ENCODE measurements around the gene AP1G2. TPM values are rescaled to one million over a fixed set of nuclear protein-coding genes. Genes with fewer than 3 reads are reported as not detected.

AP1G2 gene
- total and polyA plus RNA-seq, 12 donors: 6.6 to 58.5 (median 10.8) TPM

- peaks cover 0 to 45% (median 0%) of the 10 kb centered on the region in 9 donors for H3K36me3 ChIP-seq
- H3K27me3 ChIP-seq: no peaks in the 10 kb centered on the region
- DNase-seq (no peak), ATAC-seq (no peak)
- intact Hi-C loops (cut with DNase I): loop anchor here in 4 of 10 donors (2.0 to 10.0 kb wide), 3 partner anchors 79 to 236 kb away; partner anchors contain the start of gene PABPN1 (in 4 of the 4)
- 95 to 96% methylated on average over 1 of the region's 1 CpG for WGBS, 2 donors
- H3K9me3 ChIP-seq: no peaks in the 10 kb centered on the region
- no peak overlapping the region for H3K27ac ChIP-seq
- H3K4me3 ChIP-seq: no peak overlapping the region
- no peak for TF ChIP-seq CTCF (IDR thresholded peaks at IDR 0.05)
- peaks cover 5 to 30% (median 22%) of the 10 kb centered on the region in 9 donors for H3K4me1 ChIP-seq
Observed at GRCh38 chr14:23557946-23558345, 9.6 kb downstream of the AP1G2 start.

- TF ChIP-seq CTCF (IDR thresholded peaks at IDR 0.05): no peak
- H3K4me1 ChIP-seq: peaks cover 5 to 30% (median 22%) of the 10 kb centered on the region in 9 donors
- peak overlapping the region in 2 of 10 donors; percentile 69 to 93 for H3K4me3 ChIP-seq
- H3K36me3 ChIP-seq: peaks cover 0 to 44% (median 0%) of the 10 kb centered on the region in 9 donors
- DNase-seq (no peak), ATAC-seq (no peak)
- H3K9me3 ChIP-seq: no peaks in the 10 kb centered on the region
- WGBS, 2 donors: 60 to 63% methylated on average over 2 of the region's 2 CpGs
- intact Hi-C loops (cut with DNase I): loop anchor here in 4 of 10 donors (5.0 to 10.0 kb wide), 2 partner anchors 233 to 235 kb away; partner anchors contain the start of gene PABPN1 (in 4 of the 4)
- peak overlapping the region in 1 of 10 donors; percentile 96 for H3K27ac ChIP-seq
- no peaks in the 10 kb centered on the region for H3K27me3 ChIP-seq
Observed at GRCh38 chr14:23557521-23557920, 10.1 kb downstream of the AP1G2 start.

- H3K27me3 ChIP-seq: no peaks in the 10 kb centered on the region
- WGBS, 2 donors: 56 to 57% methylated on average over 17 of the region's 17 CpGs
- H3K36me3 ChIP-seq: peaks cover 0 to 37% (median 0%) of the 10 kb centered on the region in 9 donors
- H3K9me3 ChIP-seq: no peaks in the 10 kb centered on the region
- peak overlapping the region; percentile 58 to 93 (median 82) for H3K4me3 ChIP-seq
- no peak for TF ChIP-seq CTCF (IDR thresholded peaks at IDR 0.05)
- intact Hi-C loops (cut with DNase I): loop anchor here in 4 of 10 donors (5.0 to 10.0 kb wide), 2 partner anchors 232 to 235 kb away; partner anchors contain the start of gene PABPN1 (in 4 of the 4)
- DNase-seq (no peak), ATAC-seq (peak in 3 of 8 donors; percentile 1 to 2 (median 1))
- H3K4me1 ChIP-seq: peaks cover 5 to 32% (median 24%) of the 10 kb centered on the region in 9 donors
- peak overlapping the region; percentile 93 to 100 (median 97) for H3K27ac ChIP-seq
Observed at GRCh38 chr14:23556700-23557440, 10.7 kb downstream of the AP1G2 start.

GRCh38 chr14:23555882-23556699 lies 11.5 kb downstream of the AP1G2 start, which contains the start of gene THTPA:
Gene THTPA, plus strand, starts transcription at chr14:23556271. Its CDS starts 487 bp downstream, at chr14:23556758.
- WGBS, 2 donors: 1% methylated on average over 54 of the region's 54 CpGs
- Histone ChIP-seq H3K27ac (peak within 1 kb of the TSS; percentile 93 to 100 (median 97)), H3K9me3 (no peaks in the 10 kb centered on the region), H3K27me3 (no peaks in the 10 kb centered on the region), H3K4me3 (peak within 1 kb of the TSS; percentile 58 to 93 (median 82)), H3K4me1 (peaks cover 5 to 34% (median 26%) of the 10 kb centered on the region in 9 donors), H3K36me3 (peaks cover 0 to 29% (median 0%) of the 10 kb centered on the region in 9 donors)
- peak; percentile 92 to 93 for DNase-seq
- no peak for TF ChIP-seq CTCF (IDR thresholded peaks at IDR 0.05)
- peak; percentile 93 to 96 (median 95) for ATAC-seq
- intact Hi-C loops (cut with DNase I): loop anchor here in 5 of 10 donors (2.0 to 10.0 kb wide), 3 partner anchors 87 to 234 kb away; partner anchors contain the start of genes PABPN1 (in 4 of the 5) and NGDN (in 1 of the 5)

All from heart right ventricle (tissue), 16 donors.